ENCODE data around the gene USB1.

USB1 gene

GRCh38 chr16:58035356-58036170 is 34.4 kb downstream of the USB1 start:
- no peak for DNase-seq

- DNase-seq: no peak
Measured at GRCh38 chr16:58036943-58037342, 35.7 kb downstream of the USB1 start.

- DNase-seq: no peak
Measured at GRCh38 chr16:58037365-58038057, 36.3 kb downstream of the USB1 start.

- no peak for DNase-seq
Measured at GRCh38 chr16:58038219-58038641, 37.0 kb downstream of the USB1 start.

- DNase-seq: no peak
Measured at GRCh38 chr16:58039829-58040495, 38.8 kb downstream of the USB1 start.

GRCh38 chr16:58040496-58040846 is 39.3 kb downstream of the USB1 start:
- DNase-seq: no peak

GRCh38 chr16:58040945-58041627 is 39.9 kb downstream of the USB1 start:
- no peak for DNase-seq

- DNase-seq: no peak
Measured at GRCh38 chr16:58041628-58041955, 40.4 kb downstream of the USB1 start.

GRCh38 chr16:58042001-58042885 is 41.0 kb downstream of the USB1 start:
- no peak for DNase-seq

- DNase-seq: no peak
Measured at GRCh38 chr16:58042886-58043515, 41.8 kb downstream of the USB1 start.

GRCh38 chr16:58043571-58044155 is 42.5 kb downstream of the USB1 start:
- DNase-seq: no peak

GRCh38 chr16:58044266-58045019 is 43.2 kb downstream of the USB1 start:
- no peak for DNase-seq

GRCh38 chr16:58045096-58045495 is 43.9 kb downstream of the USB1 start:
- no peak for DNase-seq

GRCh38 chr16:58046054-58046881 is 45.1 kb downstream of the USB1 start:
- no peak for DNase-seq

GRCh38 chr16:58046936-58047335 is 45.7 kb downstream of the USB1 start:
- DNase-seq: no peak

GRCh38 chr16:58047557-58048348 is 46.5 kb downstream of the USB1 start:
- no peak for DNase-seq

GRCh38 chr16:58048494-58049231 is 47.5 kb downstream of the USB1 start:
- DNase-seq: no peak
